HG02763 (cell line): ENCODE data around the gene OSCAR.

ENCODE experiments used
- ATAC-seq: cut with Tn5 transposase; IDR thresholded peaks from one replicate; pipeline ENCODE4 v1.9.1; 2021; ENCODE audit warnings: mild to moderate bottlenecking, moderate library complexity; ENCODE audit not compliant: unreplicated experiment

The OSCAR gene

GRCh38 chr19:54095136-54095858 lies 5.3 kb downstream of the OSCAR start:
- ATAC-seq, result no peak

DNA sequence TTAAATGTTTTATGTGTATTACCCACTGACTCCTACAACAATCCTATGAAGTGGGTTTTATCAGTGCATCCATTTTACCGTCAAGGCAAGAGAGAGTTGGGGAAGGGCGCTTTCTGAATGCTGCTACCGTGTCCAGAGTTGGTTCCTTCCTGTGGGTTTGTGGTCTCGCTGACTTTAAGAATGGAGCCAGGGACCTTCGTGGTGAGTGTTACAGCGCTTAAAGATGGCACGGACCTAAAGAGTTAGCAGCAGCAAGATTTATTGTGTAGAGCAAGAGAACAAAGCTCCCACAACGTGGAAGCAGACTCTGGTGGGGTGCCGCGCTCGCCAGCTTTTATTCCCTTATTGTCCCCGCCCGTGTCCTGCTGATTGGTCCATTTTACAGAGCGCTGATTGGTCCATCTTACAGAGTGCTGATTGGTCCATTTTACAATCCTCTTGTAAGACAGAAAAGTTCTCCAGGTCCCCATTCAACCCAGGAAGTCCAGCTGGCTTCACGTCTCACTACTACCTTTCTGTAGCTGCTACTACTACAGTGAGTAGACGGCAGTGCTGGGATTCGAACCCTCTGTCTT lies 6.1 kb downstream of the OSCAR start:
- ATAC-seq, result no peak

- ATAC-seq, result no peak
Observed at GRCh38 chr19:54084410-54084809, 16.2 kb downstream of the OSCAR start.

DNA sequence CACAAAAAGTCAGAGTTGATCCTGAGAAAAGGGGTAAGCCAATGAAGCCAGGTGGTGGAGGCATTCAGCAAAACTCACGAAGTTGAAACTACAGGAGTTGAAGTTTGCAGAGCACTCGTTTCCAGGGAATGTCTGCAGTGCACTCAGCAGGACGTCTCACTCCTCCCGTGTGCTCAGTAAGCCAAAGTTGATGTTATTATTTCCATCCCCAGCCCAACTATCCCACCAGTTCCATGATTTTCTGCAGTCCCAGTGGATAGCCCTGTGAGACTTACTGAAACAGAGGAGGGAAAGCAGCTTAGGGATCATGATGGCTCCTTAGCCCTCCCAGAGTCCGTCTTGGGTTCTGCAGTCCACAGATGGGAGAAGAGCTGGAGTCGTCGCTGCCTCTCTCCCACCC lies 19.6 kb downstream of the OSCAR start, which contains the start of gene TARM1:
TSS of gene TARM1 (minus strand) at position 334 of the 400 bp plus-strand sequence. CDS start at position 309, 25 bp downstream.
- no peak for ATAC-seq

GRCh38 chr19:54077334-54077733 lies 23.3 kb downstream of the OSCAR start:
- no peak for ATAC-seq

- ATAC-seq, result no peak
Observed at GRCh38 chr19:54074851-54075250, 25.8 kb downstream of the OSCAR start.

DNA sequence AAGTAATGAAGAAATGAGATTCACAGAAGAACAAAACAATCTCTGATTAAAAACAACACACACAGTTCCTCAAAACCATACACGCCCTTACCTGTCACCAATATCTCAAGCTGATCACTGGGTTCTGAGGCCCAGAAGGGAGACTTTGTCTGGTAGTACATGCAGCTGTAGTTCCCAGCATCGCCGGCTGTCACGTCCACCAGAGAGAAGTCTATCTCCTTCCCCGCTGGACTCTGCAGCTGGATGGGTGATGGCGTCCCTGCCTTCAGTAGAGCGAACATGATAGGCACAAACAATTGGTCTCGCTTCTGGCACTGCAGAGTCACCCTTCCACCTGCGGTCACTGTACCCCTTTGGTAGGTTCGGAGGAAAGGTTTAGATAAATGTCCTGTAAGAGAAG lies 26.8 kb downstream of the OSCAR start:
- no peak for ATAC-seq

DNA sequence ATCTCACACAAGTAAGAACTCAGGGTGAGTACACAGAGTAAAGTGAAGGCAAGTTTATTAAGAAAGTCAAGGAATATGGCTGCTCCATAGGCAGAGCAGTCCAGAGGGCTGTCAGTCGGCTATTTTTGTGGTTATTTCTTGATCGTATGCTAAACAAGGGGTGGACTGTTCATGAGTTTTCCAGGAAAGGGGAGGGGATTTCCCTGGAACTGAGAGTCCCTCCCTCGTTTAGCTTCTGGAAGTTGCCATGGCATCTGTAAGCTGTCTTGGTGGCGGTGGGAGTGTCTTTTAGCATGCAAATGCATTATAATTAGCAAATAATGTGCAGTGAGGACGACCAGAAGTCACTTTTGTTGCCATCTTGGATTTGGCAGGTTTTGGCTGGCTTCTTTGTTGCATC lies 31.1 kb downstream of the OSCAR start:
- ATAC-seq, result no peak

GRCh38 chr19:54063350-54064116 lies 37.1 kb downstream of the OSCAR start, which contains the start of gene VSTM1:
Gene VSTM1, minus strand, starts transcription at chr19:54063897. Its CDS starts 120 bp downstream, at chr19:54063777.
- ATAC-seq, result no peak

DNA sequence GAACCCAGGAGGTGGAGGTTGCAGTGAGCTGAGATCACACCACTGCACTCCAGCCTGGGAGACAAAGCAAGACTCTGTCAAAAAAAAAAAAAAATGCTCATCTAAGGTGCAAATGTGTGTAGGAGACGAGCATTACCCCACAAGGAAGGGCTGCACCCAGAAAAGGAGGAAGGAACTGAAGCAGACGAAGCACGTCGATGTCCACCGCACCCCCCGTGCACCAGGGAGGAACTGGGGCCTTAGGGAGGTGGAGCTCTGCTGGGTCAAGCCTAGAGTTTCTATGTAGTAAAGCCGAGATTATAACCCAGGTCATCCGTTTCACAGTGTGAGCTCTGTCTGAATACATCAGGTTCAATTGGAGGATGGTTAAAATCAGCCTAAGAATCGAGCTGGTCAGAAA lies 38.0 kb downstream of the OSCAR start:
- ATAC-seq, result no peak

DNA sequence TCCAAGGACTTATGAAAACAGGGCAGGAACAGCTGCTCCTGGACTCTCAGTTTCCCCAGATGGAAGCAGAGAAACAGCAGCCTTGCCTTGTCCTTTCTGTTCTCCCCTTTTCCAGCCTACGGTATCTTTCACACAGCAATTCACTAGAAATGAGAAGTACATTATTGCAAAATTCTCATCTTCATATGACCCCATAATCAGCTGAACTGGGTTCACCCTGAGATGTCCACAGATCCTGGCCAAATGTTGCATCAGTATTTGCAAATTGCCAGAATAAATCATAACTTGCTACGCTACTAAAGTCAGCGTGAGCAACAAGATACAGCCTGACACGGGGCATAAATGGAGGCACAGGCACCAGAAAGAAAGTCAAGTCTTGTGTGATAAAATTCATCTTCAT lies 53.0 kb downstream of the OSCAR start:
- no peak for ATAC-seq

GRCh38 chr19:54045771-54046170 lies 54.8 kb downstream of the OSCAR start:
- ATAC-seq, result no peak
